ENCODE measurements around the gene FGFR2.

The FGFR2 gene

DNA sequence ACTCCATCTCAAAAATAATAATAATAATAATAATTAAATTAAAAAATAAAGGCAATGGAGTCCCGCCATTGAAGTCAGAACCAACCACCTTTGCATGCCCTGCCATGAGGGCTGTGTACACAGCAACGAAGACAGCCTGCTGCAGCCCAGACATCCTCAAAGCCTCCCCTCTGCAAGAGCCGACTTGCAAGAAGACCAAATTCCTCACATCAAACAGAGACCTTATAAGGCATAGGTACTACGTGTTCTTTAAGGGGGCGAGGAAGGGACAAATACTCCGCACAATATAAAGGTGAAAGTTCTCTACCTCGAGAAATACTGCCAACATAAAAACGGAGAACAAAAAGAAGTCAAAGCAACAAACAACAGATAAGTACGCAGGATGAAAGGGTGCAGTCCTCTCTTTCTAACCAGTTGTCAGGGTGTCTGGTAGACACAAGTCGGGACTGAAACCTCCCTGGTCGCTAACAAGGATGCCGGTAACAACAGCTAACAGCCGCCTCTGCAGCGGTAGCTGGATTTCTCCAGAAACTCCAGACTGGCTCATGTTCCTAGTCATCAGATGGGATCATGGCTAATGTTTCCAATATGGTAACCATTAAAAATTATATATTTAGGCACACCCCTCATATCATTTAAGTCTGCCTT, 23.6 kb downstream of the FGFR2 start:
- H3K4me3 ChIP-seq (ENCODE audit: low read depth, low read length) = no peak overlapping the region
- no peak for TF ChIP-seq CTCF (IDR thresholded peaks at IDR 0.05; ENCODE audit: low read depth, low read length)

DNA sequence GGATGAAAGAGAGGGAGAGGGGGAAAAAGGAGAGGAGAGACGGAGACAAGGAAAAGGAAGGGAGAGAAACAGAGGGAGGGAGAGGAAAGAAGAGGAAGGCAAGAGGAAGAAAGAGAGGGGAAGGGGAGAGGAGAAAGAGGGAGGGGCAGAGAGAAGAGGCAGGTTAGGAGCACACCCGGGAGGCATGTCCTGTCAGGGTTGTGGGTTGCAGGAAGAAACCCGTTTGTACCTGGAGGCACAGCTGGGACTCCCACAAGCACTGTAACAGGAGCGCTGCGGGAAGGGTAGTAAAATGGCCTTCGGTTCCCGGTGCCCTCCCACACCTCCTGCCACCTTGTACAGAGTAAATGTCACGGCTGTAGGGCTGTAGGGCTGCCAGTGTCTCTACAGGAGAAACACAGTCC, 24.7 kb downstream of the FGFR2 start:
- H3K4me3 ChIP-seq (ENCODE audit: low read depth, low read length) = no peak overlapping the region
- TF ChIP-seq CTCF (IDR thresholded peaks at IDR 0.05; ENCODE audit: low read depth, low read length) = no peak

GRCh38 chr10:121572859-121573537, 25.2 kb downstream of the FGFR2 start:
- no peak for TF ChIP-seq CTCF (IDR thresholded peaks at IDR 0.05; ENCODE audit: low read depth, low read length)
- H3K4me3 ChIP-seq (ENCODE audit: low read depth, low read length) = no peak overlapping the region

- TF ChIP-seq CTCF (IDR thresholded peaks at IDR 0.05; ENCODE audit: low read depth, low read length) = no peak
- H3K4me3 ChIP-seq (ENCODE audit: low read depth, low read length) = no peak overlapping the region
Observed at GRCh38 chr10:121570315-121570714, 27.9 kb downstream of the FGFR2 start.

- H3K4me3 ChIP-seq (ENCODE audit: low read depth, low read length) = no peak overlapping the region
- TF ChIP-seq CTCF (IDR thresholded peaks at IDR 0.05; ENCODE audit: low read depth, low read length) = no peak
Observed at GRCh38 chr10:121568275-121568674, 30.0 kb downstream of the FGFR2 start.

DNA sequence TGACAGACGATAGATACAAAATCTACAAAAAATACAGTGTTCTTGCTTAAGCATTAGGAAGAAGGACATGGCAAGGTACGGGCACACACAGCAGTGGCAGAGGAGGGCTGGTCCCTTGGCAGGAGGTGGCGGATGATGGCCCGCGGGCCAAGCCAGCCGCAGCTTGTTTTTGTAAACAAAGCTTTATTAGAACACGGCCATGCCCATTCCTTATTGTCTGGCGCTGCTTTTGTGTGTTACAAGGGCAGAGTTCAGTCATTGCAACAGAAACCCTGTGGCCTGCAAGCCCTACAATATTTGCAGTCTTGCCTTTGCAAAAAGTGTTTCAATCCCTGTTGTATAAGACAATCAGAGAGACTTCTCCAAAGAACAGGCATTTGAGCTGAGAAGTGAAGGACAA, 30.7 kb downstream of the FGFR2 start:
- H3K4me3 ChIP-seq (ENCODE audit: low read depth, low read length) = no peak overlapping the region
- no peak for TF ChIP-seq CTCF (IDR thresholded peaks at IDR 0.05; ENCODE audit: low read depth, low read length)

DNA sequence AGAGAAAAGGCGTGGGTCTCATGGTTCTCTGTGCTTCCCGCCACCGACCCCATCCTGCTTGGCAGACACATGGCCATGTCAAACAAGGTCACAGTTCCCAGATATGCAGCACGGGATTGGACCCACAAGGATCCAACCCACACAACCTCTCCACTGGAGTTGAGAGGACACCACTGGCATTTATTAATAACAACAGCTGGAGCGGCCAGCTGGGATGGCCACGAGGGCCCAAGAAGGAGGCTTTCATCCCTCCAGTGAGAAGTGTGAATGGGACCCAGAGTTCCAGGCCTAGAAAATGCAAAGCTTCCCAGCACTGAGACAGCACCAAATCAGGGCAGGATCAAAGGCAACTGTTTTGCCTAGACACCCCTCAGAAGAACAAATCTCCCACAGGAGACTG, 31.5 kb downstream of the FGFR2 start:
- no peak overlapping the region for H3K4me3 ChIP-seq (ENCODE audit: low read depth, low read length)
- TF ChIP-seq CTCF (IDR thresholded peaks at IDR 0.05; ENCODE audit: low read depth, low read length) = no peak
